Activated gamma-delta T cell treated with Interleukin-2 at 50 U/mL for 16 hours (primary cell): ENCODE results near the gene CHRNA3.

ENCODE experiments used
- DNase-seq: peaks from one replicate; pipeline ENCODE4 v3.0.0-alpha.2; 2020

CHRNA3 gene

GRCh38 chr15:78550815-78551214, 70.0 kb downstream of the CHRNA3 start:
- DNase-seq: no peak

- DNase-seq: no peak
Observed at GRCh38 chr15:78550194-78550593, 70.6 kb downstream of the CHRNA3 start.
